Coronary artery (tissue), 2 donors: Measurements from ENCODE around the gene AKAIN1.

Experiments
- DNase-seq: peaks from one replicate; pipeline ENCODE4 v3.0.0-alpha.2; 2017; ENCODE audit warnings: low spot score
- H3K27ac ChIP-seq, 2 donors: fragments of 200-600 bp; sonication (generic); one replicate each; pipeline ENCODE4 v1.5.1; 2016 to 2019
- H3K4me3 ChIP-seq: fragments of 200-600 bp; sonication (generic); 2 replicates; pipeline ENCODE4 v1.5.1; 2016; ENCODE audit warnings: mild to moderate bottlenecking, moderate library complexity
- TF ChIP-seq, protein P1 (sequence below): fragments of 200-600 bp; sonication (generic); IDR thresholded peaks from one replicate; pipeline ENCODE4 v1.5.1; 2019; ENCODE audit warnings: antibody characterized with exemption

AKAIN1 gene

DNA sequence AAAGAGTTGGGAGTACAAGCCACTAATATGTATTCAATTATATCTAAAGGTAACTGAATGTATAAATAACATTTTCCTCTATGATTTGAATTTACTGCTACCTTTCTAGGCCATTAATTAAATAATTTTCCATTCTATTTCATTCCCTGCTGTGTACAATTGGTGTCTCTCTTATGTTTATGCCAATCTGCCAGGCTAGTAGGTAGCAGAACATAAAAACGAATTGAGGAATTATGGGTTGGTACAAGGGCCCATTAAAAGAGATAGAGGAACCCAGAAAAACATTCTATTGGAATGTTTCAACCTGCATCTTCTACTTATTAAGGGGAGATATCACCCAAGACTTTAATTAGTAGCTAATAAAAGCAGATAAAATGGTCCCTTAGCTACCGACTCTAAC lies 32.2 kb downstream of the AKAIN1 start:
- no peak overlapping the region for H3K27ac ChIP-seq
- DNase-seq = no peak
- no peak overlapping the region for H3K4me3 ChIP-seq
- TF ChIP-seq, protein P1, sequence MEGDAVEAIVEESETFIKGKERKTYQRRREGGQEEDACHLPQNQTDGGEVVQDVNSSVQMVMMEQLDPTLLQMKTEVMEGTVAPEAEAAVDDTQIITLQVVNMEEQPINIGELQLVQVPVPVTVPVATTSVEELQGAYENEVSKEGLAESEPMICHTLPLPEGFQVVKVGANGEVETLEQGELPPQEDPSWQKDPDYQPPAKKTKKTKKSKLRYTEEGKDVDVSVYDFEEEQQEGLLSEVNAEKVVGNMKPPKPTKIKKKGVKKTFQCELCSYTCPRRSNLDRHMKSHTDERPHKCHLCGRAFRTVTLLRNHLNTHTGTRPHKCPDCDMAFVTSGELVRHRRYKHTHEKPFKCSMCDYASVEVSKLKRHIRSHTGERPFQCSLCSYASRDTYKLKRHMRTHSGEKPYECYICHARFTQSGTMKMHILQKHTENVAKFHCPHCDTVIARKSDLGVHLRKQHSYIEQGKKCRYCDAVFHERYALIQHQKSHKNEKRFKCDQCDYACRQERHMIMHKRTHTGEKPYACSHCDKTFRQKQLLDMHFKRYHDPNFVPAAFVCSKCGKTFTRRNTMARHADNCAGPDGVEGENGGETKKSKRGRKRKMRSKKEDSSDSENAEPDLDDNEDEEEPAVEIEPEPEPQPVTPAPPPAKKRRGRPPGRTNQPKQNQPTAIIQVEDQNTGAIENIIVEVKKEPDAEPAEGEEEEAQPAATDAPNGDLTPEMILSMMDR = no peak

DNA sequence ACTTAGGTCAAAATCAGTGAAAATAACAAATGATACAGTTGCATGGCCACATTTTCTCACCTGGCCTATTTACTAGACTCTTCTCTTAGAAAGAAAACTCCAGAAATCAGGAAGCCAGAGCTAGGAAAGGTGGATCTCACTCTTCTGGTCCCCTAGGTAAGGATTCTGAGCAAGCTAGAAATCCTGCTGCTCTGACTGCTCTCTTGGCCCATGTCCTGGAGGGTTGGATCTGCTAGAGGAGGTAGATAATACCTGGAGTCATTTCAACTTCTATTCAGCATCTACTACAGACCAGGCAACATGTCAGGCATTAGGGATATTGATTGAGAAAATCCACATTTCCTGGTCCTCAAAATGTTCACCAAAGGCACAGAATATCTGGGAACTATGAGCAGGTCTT lies 34.9 kb downstream of the AKAIN1 start:
- TF ChIP-seq, protein P1 = no peak
- no peak for DNase-seq
- Histone ChIP-seq H3K27ac (no peak overlapping the region), H3K4me3 (no peak overlapping the region)

DNA sequence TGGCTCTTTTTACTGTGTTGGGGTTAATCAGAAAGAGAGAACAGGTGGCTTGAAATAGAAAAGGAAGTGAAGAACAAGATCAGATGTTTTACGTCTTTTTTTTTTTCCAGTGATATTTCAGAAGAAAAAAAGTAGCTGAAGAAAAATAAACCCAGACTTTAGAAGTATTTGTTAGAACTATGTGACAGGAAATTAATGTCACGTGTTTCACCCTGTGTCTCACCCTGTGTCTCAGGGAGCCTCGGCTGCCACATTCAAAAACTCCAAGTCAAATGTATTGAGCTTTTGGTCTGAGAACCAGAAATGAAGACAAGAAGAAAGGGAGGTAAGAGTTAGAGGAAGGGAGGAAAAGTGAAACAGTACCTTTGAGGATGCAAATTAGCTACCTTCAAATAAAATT lies 38.0 kb downstream of the AKAIN1 start:
- Histone ChIP-seq H3K4me3 (no peak overlapping the region), H3K27ac (no peak overlapping the region)
- TF ChIP-seq, protein P1 = no peak
- DNase-seq = no peak

DNA sequence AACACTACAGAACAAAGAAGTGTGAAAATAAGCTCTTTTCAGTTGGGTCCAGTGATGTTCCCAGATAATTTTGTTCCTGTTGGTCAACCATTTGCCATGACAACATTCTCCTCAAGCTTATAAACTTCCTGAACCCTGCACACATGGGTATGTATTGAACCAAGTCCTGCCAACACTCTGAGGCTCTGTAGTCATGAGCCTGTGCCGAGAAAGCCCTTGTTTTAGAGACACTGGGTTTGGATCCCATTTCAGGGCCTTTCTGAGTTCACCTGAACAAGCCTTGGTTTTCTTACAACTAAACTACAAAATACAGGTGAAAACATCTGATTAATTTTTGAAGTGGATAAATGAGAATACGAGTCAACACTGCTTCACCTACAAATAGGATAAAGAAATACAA lies 38.5 kb downstream of the AKAIN1 start:
- no peak overlapping the region for H3K27ac ChIP-seq
- no peak overlapping the region for H3K4me3 ChIP-seq
- DNase-seq = no peak
- TF ChIP-seq, protein P1 = no peak

DNA sequence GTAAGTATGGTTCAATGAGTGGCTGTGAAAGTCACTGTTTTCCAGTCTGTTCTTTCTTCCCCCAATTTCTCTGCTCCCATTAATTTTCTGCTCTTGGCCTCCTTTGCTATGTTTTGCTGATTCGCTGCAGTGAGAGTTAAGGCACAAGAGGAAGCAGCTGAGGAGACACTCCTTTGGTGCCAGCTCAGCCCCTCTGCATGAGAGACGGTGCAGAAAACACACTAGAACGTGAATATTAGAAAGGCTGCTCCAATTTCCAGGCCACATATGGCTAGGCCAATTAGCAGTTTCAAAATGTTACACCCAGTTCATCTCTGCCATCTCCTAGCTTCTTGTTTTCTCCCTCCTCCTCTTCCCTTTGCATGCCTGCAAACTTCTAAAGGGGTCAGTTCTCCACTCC lies 38.9 kb downstream of the AKAIN1 start:
- no peak overlapping the region for H3K4me3 ChIP-seq
- TF ChIP-seq, protein P1 = no peak
- DNase-seq = no peak
- no peak overlapping the region for H3K27ac ChIP-seq

DNA sequence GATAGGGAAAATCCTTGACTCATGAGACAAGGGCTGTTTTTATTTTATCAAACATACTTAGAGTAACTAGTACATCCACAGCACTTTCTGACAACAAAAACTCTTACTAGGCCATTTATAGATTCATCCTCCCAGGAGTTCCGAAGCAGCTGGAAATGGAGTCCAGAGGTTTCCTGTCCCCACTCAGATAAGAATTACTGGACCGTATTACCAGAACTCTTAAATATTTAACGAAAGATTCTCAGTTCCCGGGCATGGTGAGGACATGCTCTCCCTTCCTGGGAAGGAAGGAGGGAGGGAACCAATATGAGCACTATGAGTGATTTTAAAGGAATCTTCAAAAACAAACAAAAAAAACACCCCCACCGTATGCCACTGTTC lies 41.2 kb downstream of the AKAIN1 start:
- TF ChIP-seq, protein P1 = no peak
- no peak overlapping the region for H3K4me3 ChIP-seq
- DNase-seq = no peak
- no peak overlapping the region for H3K27ac ChIP-seq

DNA sequence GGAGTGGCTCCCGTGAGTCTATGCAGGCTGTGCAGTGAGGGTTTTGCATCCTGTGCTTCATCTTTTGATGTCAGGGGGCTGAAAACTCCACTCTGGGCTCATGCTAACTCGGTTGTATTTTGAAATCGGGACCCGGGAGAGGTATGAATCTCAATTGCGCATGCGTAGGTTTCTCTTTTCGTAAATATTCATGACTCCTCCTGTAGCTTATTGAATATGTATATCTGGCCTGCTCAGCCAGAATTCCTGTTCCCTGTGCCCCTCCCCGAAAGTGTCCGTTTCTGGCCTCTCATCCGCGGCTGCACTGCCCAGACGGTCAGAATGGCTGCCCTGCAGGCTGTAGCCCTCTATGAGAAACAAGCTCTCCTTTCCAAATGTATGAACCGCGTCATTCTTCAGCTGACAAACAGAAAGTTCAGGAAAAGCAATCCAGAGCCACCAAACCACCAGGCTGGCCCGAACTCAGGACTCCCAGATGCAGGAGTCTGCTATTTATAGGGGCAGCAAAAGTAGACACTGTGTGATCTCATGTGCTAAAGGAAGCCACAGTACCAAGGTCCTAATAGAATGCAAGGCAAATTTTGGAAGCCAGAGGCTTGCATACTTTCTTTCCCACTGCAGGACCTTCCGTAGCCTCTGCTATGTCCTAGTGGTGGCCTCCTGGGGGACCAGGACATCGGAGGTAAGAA lies 41.7 kb downstream of the AKAIN1 start:
- no peak overlapping the region for H3K4me3 ChIP-seq
- no peak overlapping the region for H3K27ac ChIP-seq
- no peak for DNase-seq
- TF ChIP-seq, protein P1 = no peak
